ENCODE data around the gene TMEFF2. TPM values are rescaled to one million over a fixed set of nuclear protein-coding genes. Genes with fewer than 3 reads are reported as not detected.
A peak's percentile ranks its signal among the peaks of the same experiment; 100 is the strongest.

TMEFF2 gene
- total and polyA plus RNA-seq, 10 of the 15 experiments (the other 5 are each of a cell fraction or from before 2014, with no cell fraction given), result not detected

- TF ChIP-seq ZBTB4 (CRISPR knock-in tag; IDR thresholded peaks at IDR 0.05) (no peak), IRF5 (IDR thresholded peaks at IDR 0.05; ENCODE audit: borderline replicate concordance) (no peak), FOXK2 (IDR thresholded peaks at IDR 0.05) (no peak), SKIL (IDR thresholded peaks at IDR 0.05; ENCODE audit: low read depth, poor library complexity, severe bottlenecking) (peak; percentile 89), DPF2 (IDR thresholded peaks at IDR 0.05) (peak; percentile 98), CEBPB (IDR thresholded peaks at IDR 0.05; ENCODE audit: borderline replicate concordance in 1 of 2, low read depth in 2 of 2, low read length in 2 of 2) (no peak), IRF3 (IDR thresholded peaks at IDR 0.05) (no peak), SMC3 (IDR thresholded peaks at IDR 0.05; ENCODE audit: borderline replicate concordance, low read length) (no peak), CREM (IDR thresholded peaks at IDR 0.05; ENCODE audit: low read depth) (no peak), RFX5 (IDR thresholded peaks at IDR 0.05; ENCODE audit: low read depth, low read length) (0 out of 2 replicates have a peak, but pooled peaks have one; percentile 20), ATF3 (IDR thresholded peaks at IDR 0.05; ENCODE audit: borderline replicate concordance, extremely low read depth, low read depth, low read length) (no peak), NKRF (conservative IDR thresholded peaks at IDR 0.05) (no peak), USF2 (IDR thresholded peaks at IDR 0.05; ENCODE audit: borderline replicate concordance, low read depth, low read length) (no peak), ATF2 (IDR thresholded peaks at IDR 0.05; ENCODE audit: low read length) (peak; percentile 78; the same call in 1 of the 2 replicates)
Measured at GRCh38 chr2:191922736-191923651, 271.7 kb downstream of the TMEFF2 start (continued).
